SU-DHL-6 (cell line): Measurements from ENCODE around the gene DAP3.

ENCODE experiments used
- CTCF ChIP-seq: fragments of 200-600 bp; sonication (generic); IDR thresholded peaks from one replicate; pipeline ENCODE4 v1.5.1; 2017; ENCODE audit warnings: antibody characterized with exemption, mild to moderate bottlenecking, low read length, moderate library complexity; ENCODE audit not compliant: insufficient read depth, poor library complexity, severe bottlenecking
- EZH2phosphoT487 ChIP-seq: fragments of 200-600 bp; sonication (generic), shearing (Covaris generic); conservative IDR thresholded peaks from 2 replicates; pipeline ENCODE4 v1.6.1; 2018; ENCODE audit warnings: mild to moderate bottlenecking, antibody characterized with exemption, low read length, moderate library complexity, mixed read lengths

GRCh38 chr1:155706139-155706538 is 17.2 kb downstream of the DAP3 start:
- TF ChIP-seq CTCF, result no peak
- no peak for TF ChIP-seq EZH2phosphoT487
